Gastrocnemius medialis (tissue), 4 donors: ENCODE data around the gene BUB1. TPM values are rescaled to one million over a fixed set of nuclear protein-coding genes. Genes with fewer than 3 reads are reported as not detected.

ENCODE experiments used
- ATAC-seq, 2 donors: fragments of 150-250 bp; one replicate each; pipeline ENCODE4 v1.9.1; 2016
- DNase-seq, 2 donors: peaks; one replicate each; pipeline ENCODE4 v3.0.0-alpha.2; 2019
- H3K27ac ChIP-seq, 4 donors: fragments of 200-600 bp; sonication (generic); 1 replicate in 1 of 4; 2 replicates in 3 of 4; pipeline ENCODE4 v1.5.1; 2016 to 2018; ENCODE audit warnings: mild to moderate bottlenecking in 2 of 4, moderate library complexity in 1 of 4
- H3K27me3 ChIP-seq, 3 donors: fragments of 200-600 bp; sonication (generic) in 2 of 3; 1 replicate in 1 of 3; 2 replicates in 2 of 3; pipeline versions ENCODE4 v1.5.1 to v1.6.0; 2016 to 2019; ENCODE audit warnings: mild to moderate bottlenecking in 1 of 3, moderate library complexity in 1 of 3
- H3K36me3 ChIP-seq, 2 donors: fragments of 200-600 bp; sonication (generic) in 1 of 2; one replicate each; pipeline ENCODE4 v1.5.1; 2017 to 2018
- H3K4me1 ChIP-seq, 2 donors: fragments of 200-600 bp; sonication (generic) in 1 of 2; one replicate each; pipeline ENCODE4 v1.5.1; 2016 to 2017; ENCODE audit warnings: mild to moderate bottlenecking in 2 of 2
- H3K4me3 ChIP-seq, 4 donors: fragments of 200-600 bp; sonication (generic) in 3 of 4; 1 replicate in 1 of 4; 2 replicates in 3 of 4; pipeline ENCODE4 v1.5.1; 2016 to 2019; ENCODE audit warnings: mild to moderate bottlenecking in 2 of 4
- H3K9me3 ChIP-seq, 3 donors: fragments of 200-600 bp; sonication (generic) in 2 of 3; 1 replicate in 1 of 3; 2 replicates in 2 of 3; pipeline ENCODE4 v1.5.1; 2016 to 2019
- CTCF ChIP-seq, 5 experiments: fragments of 450-650 bp in 3 of 5; fragments of 200-600 bp in 2 of 5; sonication (generic) in 2 of 5; IDR thresholded peaks in 4 of 5; conservative IDR thresholded peaks in 1 of 5; 1 replicate in 4 of 5; 2 replicates in 1 of 5; pipeline ENCODE4 v1.5.1; 2016 to 2019; ENCODE audit warnings: antibody characterized with exemption in 5 of 5, mild to moderate bottlenecking in 3 of 5, moderate library complexity in 3 of 5
- POLR2A ChIP-seq, 2 donors: fragments of 450-650 bp; IDR thresholded peaks; one replicate each; pipeline ENCODE4 v1.6.1; 2017; ENCODE audit warnings: antibody characterized with exemption in 2 of 2, mild to moderate bottlenecking in 2 of 2, moderate library complexity in 2 of 2
- in situ Hi-C, 4 donors: fragments of 200-750 bp; cut with MboI; loops; one replicate each; pipeline versions ENCODE4 v1.15.0 to v1.8.0; 2017; ENCODE audit warnings: low sequenced_read_pairs in 4 of 4
- intact Hi-C: fragments of 100-400 bp; cut with DNase I; formaldehyde crosslinking; loops from one replicate; pipeline ENCODE4 v1.15.1; 2023; ENCODE audit warnings: low total_unique reads
- total RNA-seq, 4 donors: library from RNA; depleted of rRNA; stranded (reverse); fragments of >200 nt; gene quantifications; one replicate each; pipeline versions ENCODE4 v1.1.0 to v1.2.3, GENCODE V29; 2016

The BUB1 gene
- total RNA-seq, 4 donors from 2014 or later = 0.27 to 0.59 TPM; not detected in 2

GRCh38 chr2:110716959-110717645 is 39.2 kb upstream of the BUB1 start:
- in situ Hi-C loops = no loop called here
- DNase-seq = no peak
- no peak overlapping the region for H3K27ac ChIP-seq
- no peak overlapping the region for H3K4me3 ChIP-seq
- no peak for ATAC-seq
- intact Hi-C loops = no loop called here
- no peaks in the 10 kb centered on the region for H3K36me3 ChIP-seq
- TF ChIP-seq POLR2A (IDR thresholded peaks at IDR 0.05) (no peak), CTCF (IDR thresholded peaks at IDR 0.05 in 4 of 5, conservative IDR thresholded peaks at IDR 0.05 in 1 of 5) (no peak)
- H3K27me3 ChIP-seq = no peaks in the 10 kb centered on the region
- H3K4me1 ChIP-seq = peaks cover 3 to 6% of the 10 kb centered on the region in 2 donors
- no peaks in the 10 kb centered on the region for H3K9me3 ChIP-seq

GRCh38 chr2:110714452-110715224 is 36.8 kb upstream of the BUB1 start:
- Histone ChIP-seq H3K36me3 (no peaks in the 10 kb centered on the region), H3K27ac (no peak overlapping the region), H3K4me1 (peaks cover 3 to 6% of the 10 kb centered on the region in 2 donors), H3K9me3 (no peaks in the 10 kb centered on the region), H3K4me3 (no peak overlapping the region), H3K27me3 (no peaks in the 10 kb centered on the region)
- DNase-seq = no peak
- intact Hi-C loops = no loop called here
- in situ Hi-C loops = no loop called here
- no peak for ATAC-seq
- TF ChIP-seq POLR2A (IDR thresholded peaks at IDR 0.05) = no peak

GRCh38 chr2:110713513-110714362 is 35.9 kb upstream of the BUB1 start:
- TF ChIP-seq CTCF (IDR thresholded peaks at IDR 0.05 in 4 of 5, conservative IDR thresholded peaks at IDR 0.05 in 1 of 5) (no peak), POLR2A (IDR thresholded peaks at IDR 0.05) (no peak)
- H3K27me3 ChIP-seq = no peaks in the 10 kb centered on the region
- no peaks in the 10 kb centered on the region for H3K36me3 ChIP-seq
- in situ Hi-C loops (no loop called here), intact Hi-C loops (no loop called here)
- ATAC-seq (no peak), DNase-seq (no peak)
- H3K4me1 ChIP-seq = peaks cover 3 to 6% of the 10 kb centered on the region in 2 donors
- H3K9me3 ChIP-seq = no peaks in the 10 kb centered on the region
- H3K4me3 ChIP-seq = no peak overlapping the region
- H3K27ac ChIP-seq = no peak overlapping the region

- no peaks in the 10 kb centered on the region for H3K9me3 ChIP-seq
- H3K27ac ChIP-seq = no peak overlapping the region
- no peak overlapping the region for H3K4me3 ChIP-seq
- in situ Hi-C loops = no loop called here
- H3K27me3 ChIP-seq = no peaks in the 10 kb centered on the region
- peaks cover 3% of the 10 kb centered on the region in 2 donors for H3K4me1 ChIP-seq
- ATAC-seq (no peak), DNase-seq (no peak)
- intact Hi-C loops = no loop called here
- no peaks in the 10 kb centered on the region for H3K36me3 ChIP-seq
- TF ChIP-seq POLR2A (IDR thresholded peaks at IDR 0.05) = no peak
- TF ChIP-seq CTCF (IDR thresholded peaks at IDR 0.05 in 4 of 5, conservative IDR thresholded peaks at IDR 0.05 in 1 of 5) = no peak
Measured at GRCh38 chr2:110712737-110713136, 34.9 kb upstream of the BUB1 start.

- intact Hi-C loops = no loop called here
- Histone ChIP-seq H3K36me3 (no peaks in the 10 kb centered on the region), H3K27me3 (peaks cover 0 to 3% (median 0%) of the 10 kb centered on the region in 3 donors), H3K4me3 (no peak overlapping the region), H3K27ac (no peak overlapping the region), H3K9me3 (no peaks in the 10 kb centered on the region), H3K4me1 (no peaks in the 10 kb centered on the region)
- TF ChIP-seq CTCF (IDR thresholded peaks at IDR 0.05 in 4 of 5, conservative IDR thresholded peaks at IDR 0.05 in 1 of 5) = no peak
- no peak for TF ChIP-seq POLR2A (IDR thresholded peaks at IDR 0.05)
- ATAC-seq (no peak), DNase-seq (no peak)
- in situ Hi-C loops = no loop called here
Measured at GRCh38 chr2:110708455-110708854, 30.6 kb upstream of the BUB1 start.
